ENCODE results near the gene MAPK8IP2.

DNA sequence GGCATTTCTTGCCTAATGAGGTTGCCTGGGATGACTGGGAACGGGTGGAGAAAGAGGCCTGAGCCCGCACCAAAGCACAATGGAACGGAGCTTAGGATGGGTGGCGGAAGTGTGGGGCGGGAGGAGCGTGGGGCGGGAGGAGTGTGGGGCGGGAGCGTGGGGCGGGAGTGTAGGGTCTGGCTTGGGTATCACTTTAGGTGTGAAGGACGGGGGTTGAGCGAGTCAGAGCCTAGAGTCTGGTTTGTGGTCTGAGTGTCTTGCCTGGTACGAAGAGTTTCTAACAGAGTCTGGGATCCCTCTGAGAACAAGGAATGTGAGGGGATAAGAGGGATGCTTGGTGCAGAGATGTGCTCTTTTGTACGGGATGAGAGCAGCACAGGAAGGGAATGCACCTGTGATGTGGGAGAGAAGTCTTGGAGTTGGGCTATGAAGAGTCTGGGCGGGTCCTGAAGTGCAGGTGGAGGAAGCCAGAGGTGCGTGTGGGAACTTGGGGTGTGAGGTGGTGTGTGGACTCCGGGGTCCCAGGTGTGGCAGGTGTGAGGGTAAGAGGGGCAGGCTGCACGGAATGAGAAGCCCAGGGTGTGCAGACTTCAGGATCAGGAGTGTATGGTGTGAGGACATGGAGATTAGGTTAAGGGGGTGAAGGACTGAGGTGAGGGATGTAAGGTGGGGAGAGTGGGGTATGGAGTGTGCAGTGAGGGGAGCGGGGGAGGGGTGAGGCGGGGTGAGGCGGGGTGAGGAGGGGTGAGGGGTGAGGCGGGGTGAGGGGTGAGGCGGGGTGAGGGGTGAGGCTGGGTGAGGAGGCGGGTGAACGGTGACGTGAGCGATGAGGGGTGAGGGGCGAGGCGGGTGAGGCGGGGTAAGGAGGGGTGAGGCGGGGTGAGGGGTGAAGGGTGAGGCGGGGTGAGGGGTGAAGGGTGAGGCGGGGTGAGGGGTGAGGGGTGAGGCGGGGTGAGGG is 38.9 kb upstream of the MAPK8IP2 start:
- TF ChIP-seq, protein P1, sequence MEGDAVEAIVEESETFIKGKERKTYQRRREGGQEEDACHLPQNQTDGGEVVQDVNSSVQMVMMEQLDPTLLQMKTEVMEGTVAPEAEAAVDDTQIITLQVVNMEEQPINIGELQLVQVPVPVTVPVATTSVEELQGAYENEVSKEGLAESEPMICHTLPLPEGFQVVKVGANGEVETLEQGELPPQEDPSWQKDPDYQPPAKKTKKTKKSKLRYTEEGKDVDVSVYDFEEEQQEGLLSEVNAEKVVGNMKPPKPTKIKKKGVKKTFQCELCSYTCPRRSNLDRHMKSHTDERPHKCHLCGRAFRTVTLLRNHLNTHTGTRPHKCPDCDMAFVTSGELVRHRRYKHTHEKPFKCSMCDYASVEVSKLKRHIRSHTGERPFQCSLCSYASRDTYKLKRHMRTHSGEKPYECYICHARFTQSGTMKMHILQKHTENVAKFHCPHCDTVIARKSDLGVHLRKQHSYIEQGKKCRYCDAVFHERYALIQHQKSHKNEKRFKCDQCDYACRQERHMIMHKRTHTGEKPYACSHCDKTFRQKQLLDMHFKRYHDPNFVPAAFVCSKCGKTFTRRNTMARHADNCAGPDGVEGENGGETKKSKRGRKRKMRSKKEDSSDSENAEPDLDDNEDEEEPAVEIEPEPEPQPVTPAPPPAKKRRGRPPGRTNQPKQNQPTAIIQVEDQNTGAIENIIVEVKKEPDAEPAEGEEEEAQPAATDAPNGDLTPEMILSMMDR (IDR thresholded peaks at IDR 0.05 in 8 of 11, conservative IDR thresholded peaks at IDR 0.05 in 3 of 11): no peak
- TF ChIP-seq POLR2A (IDR thresholded peaks at IDR 0.05): no peak
- TF ChIP-seq POLR2AphosphoS5 (IDR thresholded peaks at IDR 0.05): no peak

Data from spleen (tissue), 7 donors.